22Rv1 (cell line): ENCODE data around the gene PCSK5.

Experiments
- ZFX ChIP-seq: fragments of 450-650 bp; IDR thresholded peaks from 2 replicates; pipeline ENCODE4 v1.6.1; 2017; ENCODE audit warnings: antibody characterized with exemption, borderline replicate concordance
- TF ChIP-seq, protein P1 (sequence below): fragments of 450-650 bp; IDR thresholded peaks from 2 replicates; pipeline ENCODE4 v1.5.1; 2017; ENCODE audit warnings: mild to moderate bottlenecking

DNA sequence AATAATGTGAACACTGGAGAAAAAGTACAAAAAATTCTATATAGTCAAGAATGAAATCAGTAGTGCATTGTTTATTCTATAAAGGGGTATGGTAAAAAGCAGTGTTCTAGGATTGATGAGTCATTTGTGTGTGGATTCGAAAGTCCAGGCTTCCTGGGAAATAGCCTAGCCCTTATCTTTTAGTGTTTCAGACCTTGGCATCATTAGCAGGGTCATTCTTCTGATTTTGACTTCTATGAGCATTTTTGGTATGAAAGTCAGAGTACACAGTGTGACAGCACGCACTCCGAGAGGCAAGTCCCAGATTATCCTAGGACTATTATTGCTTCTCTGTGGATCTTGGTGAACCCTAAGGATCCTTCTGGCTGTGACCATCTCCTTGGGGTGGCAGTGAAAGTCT, 16.9 kb downstream of the PCSK5 start:
- TF ChIP-seq, protein P1, sequence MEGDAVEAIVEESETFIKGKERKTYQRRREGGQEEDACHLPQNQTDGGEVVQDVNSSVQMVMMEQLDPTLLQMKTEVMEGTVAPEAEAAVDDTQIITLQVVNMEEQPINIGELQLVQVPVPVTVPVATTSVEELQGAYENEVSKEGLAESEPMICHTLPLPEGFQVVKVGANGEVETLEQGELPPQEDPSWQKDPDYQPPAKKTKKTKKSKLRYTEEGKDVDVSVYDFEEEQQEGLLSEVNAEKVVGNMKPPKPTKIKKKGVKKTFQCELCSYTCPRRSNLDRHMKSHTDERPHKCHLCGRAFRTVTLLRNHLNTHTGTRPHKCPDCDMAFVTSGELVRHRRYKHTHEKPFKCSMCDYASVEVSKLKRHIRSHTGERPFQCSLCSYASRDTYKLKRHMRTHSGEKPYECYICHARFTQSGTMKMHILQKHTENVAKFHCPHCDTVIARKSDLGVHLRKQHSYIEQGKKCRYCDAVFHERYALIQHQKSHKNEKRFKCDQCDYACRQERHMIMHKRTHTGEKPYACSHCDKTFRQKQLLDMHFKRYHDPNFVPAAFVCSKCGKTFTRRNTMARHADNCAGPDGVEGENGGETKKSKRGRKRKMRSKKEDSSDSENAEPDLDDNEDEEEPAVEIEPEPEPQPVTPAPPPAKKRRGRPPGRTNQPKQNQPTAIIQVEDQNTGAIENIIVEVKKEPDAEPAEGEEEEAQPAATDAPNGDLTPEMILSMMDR = no peak
- no peak for TF ChIP-seq ZFX
